Activated CD8-positive, alpha-beta T cell treated with anti-CD3 and anti-CD28 coated beads for 36 hours (primary cell): ENCODE results near the gene USP20. TPM values are rescaled to one million over a fixed set of nuclear protein-coding genes. Genes with fewer than 3 reads are reported as not detected.

ENCODE experiments used
- ATAC-seq: fragments of 200-7000 bp; cut with Tn5 transposase; one replicate; pipeline ENCODE4 v1.10.0; 2021; ENCODE audit warnings: mild to moderate bottlenecking, moderate library complexity
- CTCF ChIA-PET: fragments of 350-600 bp; sonication (Branson Sonifier 250); formaldehyde crosslinking; loops from one replicate; lab custom pipeline; 2021; ENCODE audit warnings: antibody characterized with exemption; lab: Charles Lee
- POLR2A ChIA-PET: fragments of 350-600 bp; sonication (Branson Sonifier 250); formaldehyde crosslinking; loops from one replicate; lab custom pipeline; 2021; ENCODE audit warnings: antibody characterized with exemption; lab: Charles Lee
- DNase-seq: peaks from one replicate; pipeline ENCODE4 v3.0.0-alpha.2; 2020
- H3K27ac Mint-ChIP-seq: one replicate; pipeline ENCODE4 v1.8.0; 2021; ENCODE audit warnings: mild to moderate bottlenecking, mixed read lengths
- H3K27me3 Mint-ChIP-seq: one replicate; pipeline ENCODE4 v1.8.0; 2021; ENCODE audit warnings: mixed read lengths
- H3K36me3 Mint-ChIP-seq: one replicate; pipeline ENCODE4 v1.8.0; 2021; ENCODE audit warnings: low read depth, mixed read lengths
- H3K4me1 Mint-ChIP-seq: one replicate; pipeline ENCODE4 v1.8.0; 2021; ENCODE audit warnings: low read depth, mixed read lengths
- H3K4me3 Mint-ChIP-seq: one replicate; pipeline ENCODE4 v1.8.0; 2021; ENCODE audit warnings: mild to moderate bottlenecking, moderate library complexity, mixed read lengths
- H3K9me3 Mint-ChIP-seq: one replicate; pipeline ENCODE4 v1.8.0; 2021; ENCODE audit warnings: mixed read lengths
- CTCF ChIP-seq: fragments of 200-600 bp; IDR thresholded peaks from one replicate; pipeline ENCODE4 v1.8.0; 2022; ENCODE audit warnings: antibody characterized with exemption, mild to moderate bottlenecking
- intact Hi-C: fragments of 100-400 bp; cut with micrococcal nuclease; formaldehyde crosslinking; loops from one replicate; pipeline ENCODE4 v1.10.0; 2022
- total RNA-seq, 2 experiments: library from RNA; stranded (reverse); gene quantifications; one replicate each; pipeline ENCODE4 v1.2.3, GENCODE V29; 2021

The USP20 gene
- total RNA-seq, 2 experiments from 2014 or later: 55.3 to 55.9 TPM

GRCh38 chr9:129894120-129894823 is 59.0 kb downstream of the USP20 start:
- ATAC-seq (peak; percentile 7), DNase-seq (peak; percentile 66)
- peaks cover 67% of the 10 kb centered on the region for H3K4me1 Mint-ChIP-seq
- H3K4me3 Mint-ChIP-seq: peak overlapping the region; percentile 32
- CTCF ChIA-PET: interaction anchor here (1.4 to 2.4 kb wide), 3 partner anchors 9 to 39 kb away, joined by 3 to 10 read pairs (median 3); no protein-coding TSS in a partner anchor
- H3K27ac Mint-ChIP-seq: peak overlapping the region; percentile 99
- no peak for TF ChIP-seq CTCF
- intact Hi-C loops: no loop called here
- POLR2A ChIA-PET: interaction anchor here (1.2 to 5.2 kb wide), 4 partner anchors 8 to 145 kb away, joined by 4 to 27 read pairs (median 14); no protein-coding TSS in a partner anchor
- peaks cover 4% of the 10 kb centered on the region for H3K9me3 Mint-ChIP-seq
- H3K36me3 Mint-ChIP-seq: peaks cover 90% of the 10 kb centered on the region
- no peaks in the 10 kb centered on the region for H3K27me3 Mint-ChIP-seq

- ChIA-PET POLR2A (interaction anchor here (0.9 to 5.2 kb wide), 5 partner anchors 10 to 144 kb away, joined by 3 to 27 read pairs (median 8); no protein-coding TSS in a partner anchor), CTCF (interaction anchor here (1.1 to 2.4 kb wide), 4 partner anchors 9 to 38 kb away, joined by 3 to 10 read pairs (median 4); no protein-coding TSS in a partner anchor)
- peaks cover 65% of the 10 kb centered on the region for H3K4me1 Mint-ChIP-seq
- peaks cover 4% of the 10 kb centered on the region for H3K9me3 Mint-ChIP-seq
- no peaks in the 10 kb centered on the region for H3K27me3 Mint-ChIP-seq
- H3K27ac Mint-ChIP-seq: peak overlapping the region; percentile 99
- DNase-seq (peak; percentile 74), ATAC-seq (peak; percentile 6)
- TF ChIP-seq CTCF: no peak
- intact Hi-C loops: no loop called here
- peaks cover 90% of the 10 kb centered on the region for H3K36me3 Mint-ChIP-seq
- H3K4me3 Mint-ChIP-seq: peak overlapping the region; percentile 2
Observed at GRCh38 chr9:129895376-129896268, 60.4 kb downstream of the USP20 start.

GRCh38 chr9:129897263-129897662 is 62.0 kb downstream of the USP20 start:
- peaks cover 70% of the 10 kb centered on the region for H3K4me1 Mint-ChIP-seq
- peaks cover 4% of the 10 kb centered on the region for H3K9me3 Mint-ChIP-seq
- H3K36me3 Mint-ChIP-seq: peaks cover 91% of the 10 kb centered on the region
- no peak for DNase-seq
- no peak for ATAC-seq
- ChIA-PET CTCF (interaction anchor here (0.8 to 1.6 kb wide), 2 partner anchors 11 to 12 kb away, joined by 4 to 7 read pairs; no protein-coding TSS in a partner anchor), POLR2A (interaction anchor here (1.2 to 2.4 kb wide), 3 partner anchors 9 to 53 kb away, joined by 3 to 9 read pairs (median 3); no protein-coding TSS in a partner anchor)
- intact Hi-C loops: no loop called here
- H3K27ac Mint-ChIP-seq: peak overlapping the region; percentile 99
- no peak for TF ChIP-seq CTCF
- H3K4me3 Mint-ChIP-seq: no peak overlapping the region
- no peaks in the 10 kb centered on the region for H3K27me3 Mint-ChIP-seq

- no peak for TF ChIP-seq CTCF
- ATAC-seq (no peak), DNase-seq (peak; percentile 2)
- H3K27me3 Mint-ChIP-seq: no peaks in the 10 kb centered on the region
- ChIA-PET POLR2A (interaction anchor here (0.9 to 2.4 kb wide), 4 partner anchors 10 to 60 kb away, joined by 3 to 9 read pairs (median 3); no protein-coding TSS in a partner anchor), CTCF (interaction anchor here (1.6 kb wide), 1 partner anchor 13 kb away, joined by 7 read pairs; no protein-coding TSS in a partner anchor)
- peak overlapping the region; percentile 37 for H3K27ac Mint-ChIP-seq
- peaks cover 4% of the 10 kb centered on the region for H3K9me3 Mint-ChIP-seq
- H3K4me1 Mint-ChIP-seq: peaks cover 69% of the 10 kb centered on the region
- H3K4me3 Mint-ChIP-seq: no peak overlapping the region
- peaks cover 88% of the 10 kb centered on the region for H3K36me3 Mint-ChIP-seq
- intact Hi-C loops: no loop called here
Observed at GRCh38 chr9:129898185-129898584, 62.9 kb downstream of the USP20 start.
